ENCODE measurements around the gene ACADS. TPM values are rescaled to one million over a fixed set of nuclear protein-coding genes. Genes with fewer than 3 reads are reported as not detected.
"Not testable (repeated sequence)": the region's sequence is repeated elsewhere in the genome, so short reads cannot be mapped to it uniquely, and the experiment has no call there.

ACADS gene
- total RNA-seq, 1 donor from 2014 or later: 93.8 TPM

DNA sequence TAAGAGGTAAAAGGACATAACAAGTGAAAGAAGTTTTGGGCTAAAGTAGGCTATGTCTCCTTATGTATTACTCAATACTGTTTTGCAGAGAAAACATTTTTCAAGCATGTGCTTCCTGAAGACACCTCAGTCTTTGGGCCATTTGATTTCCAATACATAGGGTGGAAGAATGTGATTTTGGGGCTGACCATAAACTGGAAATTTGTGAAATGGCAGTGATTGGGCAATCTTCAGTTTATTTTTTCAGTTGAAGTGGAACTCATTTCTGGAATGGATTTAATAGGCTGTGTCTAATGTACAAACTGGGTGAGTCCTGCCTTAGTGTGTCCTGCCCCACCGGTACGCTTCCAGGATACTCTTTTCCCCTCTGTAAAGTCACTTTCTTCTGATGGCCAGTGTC, 2.8 kb upstream of the ACADS start:
- no peaks in the 10 kb centered on the region for H3K9me3 ChIP-seq (replicated peaks)
- peaks cover 77% of the 10 kb centered on the region for H3K36me3 ChIP-seq
- intact Hi-C loops (cut with micrococcal nuclease): no loop called here
- H3K27ac ChIP-seq (replicated peaks): no peak overlapping the region
- no peak for DNase-seq
- TF ChIP-seq, protein P1, sequence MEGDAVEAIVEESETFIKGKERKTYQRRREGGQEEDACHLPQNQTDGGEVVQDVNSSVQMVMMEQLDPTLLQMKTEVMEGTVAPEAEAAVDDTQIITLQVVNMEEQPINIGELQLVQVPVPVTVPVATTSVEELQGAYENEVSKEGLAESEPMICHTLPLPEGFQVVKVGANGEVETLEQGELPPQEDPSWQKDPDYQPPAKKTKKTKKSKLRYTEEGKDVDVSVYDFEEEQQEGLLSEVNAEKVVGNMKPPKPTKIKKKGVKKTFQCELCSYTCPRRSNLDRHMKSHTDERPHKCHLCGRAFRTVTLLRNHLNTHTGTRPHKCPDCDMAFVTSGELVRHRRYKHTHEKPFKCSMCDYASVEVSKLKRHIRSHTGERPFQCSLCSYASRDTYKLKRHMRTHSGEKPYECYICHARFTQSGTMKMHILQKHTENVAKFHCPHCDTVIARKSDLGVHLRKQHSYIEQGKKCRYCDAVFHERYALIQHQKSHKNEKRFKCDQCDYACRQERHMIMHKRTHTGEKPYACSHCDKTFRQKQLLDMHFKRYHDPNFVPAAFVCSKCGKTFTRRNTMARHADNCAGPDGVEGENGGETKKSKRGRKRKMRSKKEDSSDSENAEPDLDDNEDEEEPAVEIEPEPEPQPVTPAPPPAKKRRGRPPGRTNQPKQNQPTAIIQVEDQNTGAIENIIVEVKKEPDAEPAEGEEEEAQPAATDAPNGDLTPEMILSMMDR (IDR thresholded peaks at IDR 0.05; ENCODE audit: borderline replicate concordance): no peak
- H3K4me1 ChIP-seq: peaks cover 52% of the 10 kb centered on the region
- no peaks in the 10 kb centered on the region for H3K27me3 ChIP-seq (ENCODE audit: low read depth)
- no peak overlapping the region for H3K4me3 ChIP-seq

DNA sequence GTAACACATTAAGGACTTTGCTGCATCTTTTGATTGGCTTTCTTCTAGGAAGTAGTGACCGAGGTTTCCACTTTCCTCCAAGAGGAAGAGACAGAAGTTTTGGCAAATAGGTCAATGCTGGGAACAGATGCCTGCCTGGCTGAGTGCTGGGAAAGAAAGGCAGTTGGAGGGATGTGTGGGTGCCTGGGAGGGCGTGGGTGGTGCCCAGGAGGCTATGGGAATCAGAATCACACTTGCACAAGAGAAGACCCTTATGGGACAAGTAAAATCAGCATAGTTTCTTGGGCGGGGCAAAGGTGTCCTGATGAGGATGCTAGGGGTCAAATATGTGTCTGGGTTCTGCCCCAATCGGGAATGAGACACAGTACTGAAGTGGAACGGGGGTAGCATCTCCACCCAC, 906 bp upstream of the ACADS start:
- no peak overlapping the region for H3K4me3 ChIP-seq
- TF ChIP-seq, protein P1 (IDR thresholded peaks at IDR 0.05; ENCODE audit: borderline replicate concordance): no peak
- intact Hi-C loops (cut with micrococcal nuclease): no loop called here
- no peak overlapping the region for H3K27ac ChIP-seq (replicated peaks)
- DNase-seq: no peak
- H3K4me1 ChIP-seq: peaks cover 47% of the 10 kb centered on the region
- no peaks in the 10 kb centered on the region for H3K9me3 ChIP-seq (replicated peaks)
- no peaks in the 10 kb centered on the region for H3K27me3 ChIP-seq (ENCODE audit: low read depth)
- peaks cover 77% of the 10 kb centered on the region for H3K36me3 ChIP-seq

DNA sequence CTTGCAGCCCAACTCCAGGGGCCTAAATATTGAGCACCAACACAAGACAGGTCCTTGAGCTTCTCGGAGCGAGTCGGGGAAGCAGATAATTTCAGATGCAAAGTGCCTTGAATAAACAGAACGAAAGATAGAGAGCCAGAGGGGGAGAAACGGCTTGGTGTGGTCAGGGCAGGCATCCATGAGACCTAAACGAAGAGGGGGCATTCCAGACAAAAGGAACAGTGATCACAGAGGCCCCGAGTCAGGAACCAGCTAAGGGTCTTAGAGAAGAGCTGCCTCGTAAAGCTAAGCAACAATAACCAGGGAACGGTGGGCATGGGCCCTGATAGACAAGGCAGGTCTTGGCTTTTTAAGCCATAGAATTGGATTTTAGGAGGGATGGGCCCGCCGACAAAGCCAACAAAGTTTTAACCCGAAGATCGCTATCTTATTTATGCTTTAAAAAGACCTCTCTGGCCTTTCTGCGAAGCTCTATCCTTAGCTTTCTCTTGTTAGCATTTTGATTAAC, 421 bp upstream of the ACADS start:
- intact Hi-C loops (cut with micrococcal nuclease): no loop called here
- TF ChIP-seq, protein P1 (IDR thresholded peaks at IDR 0.05; ENCODE audit: borderline replicate concordance): no peak

DNA sequence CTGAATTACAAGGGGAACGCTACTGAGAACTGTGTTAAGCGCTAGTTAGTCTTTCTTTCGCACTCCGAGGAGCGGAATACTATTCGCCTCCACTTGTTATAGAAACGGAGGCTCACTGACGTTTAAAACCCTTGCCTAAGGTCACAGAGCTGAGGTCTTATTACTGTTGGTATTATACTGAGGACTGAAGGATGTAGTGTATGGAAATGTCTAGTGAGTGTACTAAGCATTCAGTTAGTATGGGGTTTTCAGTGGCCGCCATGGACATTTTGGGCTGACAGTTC, 826 bp downstream of the ACADS start:
- TF ChIP-seq, protein P1 (IDR thresholded peaks at IDR 0.05; ENCODE audit: borderline replicate concordance): no peak
- Histone ChIP-seq H3K4me1 (peaks cover 30% of the 10 kb centered on the region), H3K27me3 (ENCODE audit: low read depth) (no peaks in the 10 kb centered on the region), H3K27ac (replicated peaks) (peak overlapping the region; percentile 92), H3K36me3 (peaks cover 74% of the 10 kb centered on the region), H3K4me3 (peak overlapping the region; percentile 95), H3K9me3 (replicated peaks) (no peaks in the 10 kb centered on the region)
- no peak for DNase-seq
- intact Hi-C loops (cut with micrococcal nuclease): no loop called here

More for the DNA sequence above, 421 bp upstream of the ACADS start:
- Histone ChIP-seq H3K27ac (replicated peaks) (peak overlapping the region; percentile 92), H3K27me3 (ENCODE audit: low read depth) (no peaks in the 10 kb centered on the region), H3K4me1 (peaks cover 42% of the 10 kb centered on the region), H3K36me3 (peaks cover 77% of the 10 kb centered on the region), H3K9me3 (replicated peaks) (no peaks in the 10 kb centered on the region), H3K4me3 (peak overlapping the region; percentile 95)
- DNase-seq: no peak

DNA sequence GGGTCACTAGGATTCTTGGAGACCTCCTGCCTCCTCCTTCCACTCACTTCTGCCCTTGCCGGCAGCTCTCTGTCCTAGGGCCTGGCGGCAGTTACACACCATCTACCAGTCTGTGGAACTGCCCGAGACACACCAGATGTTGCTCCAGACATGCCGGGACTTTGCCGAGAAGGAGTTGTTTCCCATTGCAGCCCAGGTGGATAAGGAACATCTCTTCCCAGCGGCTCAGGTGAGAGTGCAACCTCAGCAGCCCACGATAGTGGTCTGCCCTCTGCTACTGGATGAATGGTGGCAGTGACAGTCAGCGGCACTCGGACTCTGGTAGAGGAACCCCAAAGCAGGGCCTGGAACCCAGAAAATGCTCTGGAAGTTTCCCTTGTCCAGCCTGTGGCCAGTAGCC, 1.3 kb downstream of the ACADS start:
- peaks cover 28% of the 10 kb centered on the region for H3K4me1 ChIP-seq
- intact Hi-C loops (cut with micrococcal nuclease): no loop called here
- H3K9me3 ChIP-seq (replicated peaks): no peaks in the 10 kb centered on the region
- no peak for DNase-seq
- TF ChIP-seq, protein P1 (IDR thresholded peaks at IDR 0.05; ENCODE audit: borderline replicate concordance): no peak
- peaks cover 69% of the 10 kb centered on the region for H3K36me3 ChIP-seq
- H3K27me3 ChIP-seq (ENCODE audit: low read depth): no peaks in the 10 kb centered on the region
- H3K27ac ChIP-seq (replicated peaks): peak overlapping the region; percentile 92
- H3K4me3 ChIP-seq: peak overlapping the region; percentile 95

DNA sequence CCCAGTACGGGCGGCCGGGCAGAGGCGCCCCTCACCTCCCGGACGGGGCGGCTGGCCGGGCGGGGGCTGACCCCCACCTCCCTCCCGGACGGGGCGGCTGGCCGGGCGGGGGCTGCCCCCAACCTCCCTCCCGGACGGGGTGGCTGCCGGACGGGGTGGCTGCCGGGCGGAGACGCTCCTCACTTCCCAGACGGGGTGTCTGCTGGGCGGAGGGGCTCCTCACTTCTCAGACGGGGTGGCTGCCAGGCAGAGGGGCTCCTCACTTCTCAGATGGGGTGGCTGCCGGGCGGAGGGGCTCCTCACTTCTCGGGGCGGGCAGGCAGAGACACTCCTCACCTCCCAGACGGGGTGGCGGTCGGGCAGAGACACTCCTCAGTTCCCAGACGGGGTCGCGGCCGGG, 6.6 kb downstream of the ACADS start:
- H3K27me3 ChIP-seq (ENCODE audit: low read depth); H3K27ac ChIP-seq (replicated peaks); intact Hi-C loops (cut with micrococcal nuclease); H3K4me1 ChIP-seq; H3K4me3 ChIP-seq; DNase-seq; H3K9me3 ChIP-seq (replicated peaks): not testable (repeated sequence)
- H3K36me3 ChIP-seq: peaks cover 47% of the 10 kb centered on the region

Measured in left ventricle myocardium inferior (tissue), 1 donor.